GM12875 (cell line): ENCODE measurements around the gene RC3H2.
"Not testable (repeated sequence)": the region's sequence is repeated elsewhere in the genome, so short reads cannot be mapped to it uniquely, and the experiment has no call there.

Experiments
- H3K4me3 ChIP-seq: one replicate; pipeline ENCODE4 v1.5.1; 2011; ENCODE audit warnings: low read depth, low read length, control low read depth
- CTCF ChIP-seq: IDR thresholded peaks from 2 replicates; pipeline ENCODE4 v1.5.1; 2011; ENCODE audit warnings: low read depth, mild to moderate bottlenecking, control low read depth, inconsistent platforms, low read length, moderate library complexity, borderline replicate concordance; ENCODE audit not compliant: insufficient read depth

Gene RC3H2

GRCh38 chr9:122897969-122898368, 7.2 kb downstream of the RC3H2 start:
- H3K4me3 ChIP-seq = no peak overlapping the region
- no peak for TF ChIP-seq CTCF

GRCh38 chr9:122888480-122888879, 16.7 kb downstream of the RC3H2 start:
- TF ChIP-seq CTCF = no peak
- no peak overlapping the region for H3K4me3 ChIP-seq

GRCh38 chr9:122883125-122883524, 22.0 kb downstream of the RC3H2 start:
- TF ChIP-seq CTCF = no peak
- no peak overlapping the region for H3K4me3 ChIP-seq

DNA sequence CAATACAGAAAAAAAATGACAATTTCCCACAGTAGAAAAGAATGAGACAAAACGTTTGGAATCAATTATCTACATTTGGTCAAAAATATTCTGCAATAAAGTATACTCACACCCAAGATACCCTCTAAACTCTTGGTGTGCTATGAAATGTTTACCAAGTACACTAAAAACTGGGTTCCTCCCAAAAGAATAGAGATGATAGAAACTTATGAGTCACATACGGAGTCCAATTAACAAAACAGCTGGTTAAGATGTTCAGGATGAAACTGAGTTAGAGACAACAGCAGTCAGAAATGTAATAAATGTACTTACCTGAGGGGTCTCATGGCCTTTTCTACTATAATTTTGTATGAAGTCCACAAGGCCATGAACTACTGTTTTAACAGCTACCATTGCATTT, 25.7 kb downstream of the RC3H2 start:
- no peak overlapping the region for H3K4me3 ChIP-seq
- no peak for TF ChIP-seq CTCF

GRCh38 chr9:122875523-122875922, 29.6 kb downstream of the RC3H2 start:
- no peak overlapping the region for H3K4me3 ChIP-seq
- TF ChIP-seq CTCF = no peak

- H3K4me3 ChIP-seq = not testable (repeated sequence)
These were observed 37.9 kb downstream of the RC3H2 start for GRCh38 chr9:122867276-122867675.

GRCh38 chr9:122866079-122866478, 39.1 kb downstream of the RC3H2 start:
- H3K4me3 ChIP-seq = no peak overlapping the region
- no peak for TF ChIP-seq CTCF

DNA sequence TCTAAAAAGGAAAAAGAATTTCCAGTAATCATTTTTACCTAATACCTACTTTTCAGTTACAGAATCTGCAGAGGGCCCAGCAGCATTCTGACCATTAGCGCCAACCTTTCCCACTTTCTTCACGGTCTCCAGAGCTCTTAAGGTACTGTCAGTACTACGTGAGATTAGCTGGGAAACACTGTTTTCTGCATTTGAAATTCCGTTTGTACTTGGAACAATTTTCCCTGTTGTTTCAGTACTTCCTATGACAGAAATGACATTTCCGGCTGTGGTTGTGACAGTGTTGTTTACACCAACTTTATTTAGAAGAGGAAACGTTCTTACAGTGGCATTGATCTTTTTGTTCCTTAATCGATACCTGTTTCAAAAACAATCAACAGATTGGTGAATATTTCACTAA, 39.9 kb downstream of the RC3H2 start:
- TF ChIP-seq CTCF = no peak
- H3K4me3 ChIP-seq = no peak overlapping the region
